SK-N-SH (cell line): ENCODE measurements around the gene TMEM59.
A peak's percentile ranks its signal among the peaks of the same experiment; 100 is the strongest.

Experiments
- CTCF ChIP-seq: fragments of 200-600 bp; sonication (generic); IDR thresholded peaks from 2 replicates; pipeline ENCODE4 v1.6.1; 2017; ENCODE audit warnings: antibody characterized with exemption, mild to moderate bottlenecking, moderate library complexity
- EP300 ChIP-seq, 2 experiments: IDR thresholded peaks; 2 replicates each; pipeline versions ENCODE4 v1.4.0 to v1.6.1; 2012; ENCODE audit warnings: borderline replicate concordance in 1 of 2, low read depth in 1 of 2, low read length in 1 of 2
- FOSL2 ChIP-seq: IDR thresholded peaks from 2 replicates; pipeline ENCODE4 v1.4.0; 2012; ENCODE audit warnings: low read depth, mild to moderate bottlenecking, moderate library complexity, borderline replicate concordance
- FOXJ3 ChIP-seq: sonication (generic); formaldehyde crosslinking; IDR thresholded peaks from 2 replicates; pipeline ENCODE4 v1.5.1; 2020; ENCODE audit warnings: mild to moderate bottlenecking, missing genetic modification reagents
- GABPA ChIP-seq: IDR thresholded peaks from 2 replicates; pipeline ENCODE4 v1.4.0; 2012; ENCODE audit warnings: low read depth, mild to moderate bottlenecking
- GATA2 ChIP-seq: sonication (generic); formaldehyde crosslinking; IDR thresholded peaks from 2 replicates; pipeline ENCODE4 v1.5.0; 2020; ENCODE audit warnings: mild to moderate bottlenecking, missing genetic modification reagents
- JUND ChIP-seq: IDR thresholded peaks from 2 replicates; pipeline ENCODE4 v1.4.0; 2012
- NFIC ChIP-seq: IDR thresholded peaks from 2 replicates; pipeline ENCODE4 v1.4.0; 2012; ENCODE audit warnings: borderline replicate concordance
- POLR2AphosphoS5 ChIP-seq: IDR thresholded peaks from 2 replicates; pipeline ENCODE4 v1.6.1; 2012; ENCODE audit warnings: low read depth, low read length
- RAD21 ChIP-seq: IDR thresholded peaks from 2 replicates; pipeline ENCODE4 v1.6.1; 2012; ENCODE audit warnings: mild to moderate bottlenecking, low read length
- RCOR1 ChIP-seq: fragments of 150-350 bp; IDR thresholded peaks from 2 replicates; pipeline ENCODE4 v1.6.1; 2017; ENCODE audit warnings: antibody characterized with exemption, low read length
- RXRA ChIP-seq: IDR thresholded peaks from 2 replicates; pipeline ENCODE4 v1.4.0; 2012; ENCODE audit warnings: low read depth, mild to moderate bottlenecking, borderline replicate concordance
- ZBTB33 ChIP-seq: IDR thresholded peaks from 2 replicates; pipeline ENCODE4 v1.4.0; 2012; ENCODE audit warnings: low read depth, borderline replicate concordance
- TF ChIP-seq, protein P1 (sequence below): fragments of 150-350 bp; IDR thresholded peaks from 2 replicates; pipeline ENCODE4 v1.6.1; 2017; ENCODE audit warnings: antibody characterized with exemption, low read length, low read depth, borderline replicate concordance

DNA sequence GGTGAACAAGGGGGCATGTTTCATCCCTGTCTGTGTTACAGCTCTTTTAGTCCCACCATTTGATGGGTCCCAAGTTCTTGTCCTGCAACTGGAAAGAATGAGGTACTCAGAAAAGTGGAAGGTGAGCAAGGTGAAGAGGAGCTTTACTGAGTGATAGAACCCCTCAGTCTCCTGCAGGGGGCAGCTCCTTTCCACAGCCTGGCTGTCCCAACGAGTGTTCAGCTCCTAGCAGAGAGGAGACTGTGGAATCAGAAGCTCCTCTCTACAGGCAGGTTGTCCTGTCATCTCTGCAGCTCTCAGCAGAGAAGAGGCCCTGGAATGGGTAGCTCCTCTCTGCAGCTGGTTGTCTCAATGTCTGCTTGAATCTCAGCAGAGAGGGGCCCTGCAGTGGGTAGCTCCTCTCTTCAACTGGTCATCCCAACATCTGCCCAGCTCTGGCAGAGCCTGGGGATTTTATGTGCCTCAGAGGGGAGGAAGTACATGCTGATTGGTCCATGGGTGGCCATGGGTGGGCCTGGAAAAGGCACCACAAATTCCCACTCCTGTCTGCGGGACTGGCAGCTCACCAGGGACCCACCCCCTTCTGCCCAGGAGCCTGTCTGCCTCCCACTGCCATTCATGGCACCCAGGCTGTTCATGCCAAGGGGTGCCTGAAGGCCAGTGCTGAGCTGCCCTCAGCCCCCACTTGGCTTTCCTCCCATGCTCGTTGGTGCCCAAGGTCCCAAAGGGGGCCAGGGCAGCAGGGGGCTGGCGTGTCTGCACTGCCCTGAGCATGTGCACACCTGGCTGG lies 60.7 kb downstream of the TMEM59 start:
- no peak for TF ChIP-seq NFIC
- TF ChIP-seq CTCF, result no peak
- no peak for TF ChIP-seq ZBTB33
- no peak for TF ChIP-seq GABPA
- TF ChIP-seq, protein P1, sequence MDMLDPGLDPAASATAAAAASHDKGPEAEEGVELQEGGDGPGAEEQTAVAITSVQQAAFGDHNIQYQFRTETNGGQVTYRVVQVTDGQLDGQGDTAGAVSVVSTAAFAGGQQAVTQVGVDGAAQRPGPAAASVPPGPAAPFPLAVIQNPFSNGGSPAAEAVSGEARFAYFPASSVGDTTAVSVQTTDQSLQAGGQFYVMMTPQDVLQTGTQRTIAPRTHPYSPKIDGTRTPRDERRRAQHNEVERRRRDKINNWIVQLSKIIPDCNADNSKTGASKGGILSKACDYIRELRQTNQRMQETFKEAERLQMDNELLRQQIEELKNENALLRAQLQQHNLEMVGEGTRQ, result no peak
- TF ChIP-seq GATA2 (CRISPR knock-in tag), result no peak
- TF ChIP-seq RAD21, result peak; percentile 11; the same call in 1 of the 2 replicates
- TF ChIP-seq FOXJ3 (CRISPR knock-in tag), result no peak
- no peak for TF ChIP-seq JUND
- no peak for TF ChIP-seq POLR2AphosphoS5
- no peak for TF ChIP-seq RXRA
- TF ChIP-seq RCOR1, result no peak
- no peak for TF ChIP-seq EP300 (IDR thresholded peaks at IDR 0.05; ENCODE audit: borderline replicate concordance in 1 of 2, low read depth in 1 of 2, low read length in 1 of 2)
- TF ChIP-seq FOSL2, result no peak
